K562 (cell line): ENCODE results near the gene VWA1. TPM values are rescaled to one million over a fixed set of nuclear protein-coding genes. Genes with fewer than 3 reads are reported as not detected.
A peak's percentile ranks its signal among the peaks of the same experiment; 100 is the strongest.

Experiments used
- MBD1 ChIP-seq: fragments of 250-450 bp; sonication (Bioruptor Pico); IDR thresholded peaks from 2 replicates; pipeline ENCODE4 v1.8.0; 2022; ENCODE audit warnings: inconsistent platforms
- SMARCC2 ChIP-seq: fragments of 450-650 bp; IDR thresholded peaks from 2 replicates; pipeline ENCODE4 v1.6.1; 2017; ENCODE audit warnings: antibody characterized with exemption, moderate library complexity, mild to moderate bottlenecking, low read depth
- STAT5B ChIP-seq: fragments of 250-450 bp; sonication (Bioruptor Pico); IDR thresholded peaks from 2 replicates; pipeline ENCODE4 v1.8.0; 2021; ENCODE audit warnings: mild to moderate bottlenecking, inconsistent platforms
- TFAP4 ChIP-seq: sonication (generic); formaldehyde crosslinking; IDR thresholded peaks from 2 replicates; pipeline ENCODE4 v1.8.0; 2022; ENCODE audit warnings: missing genetic modification reagents, mild to moderate bottlenecking, moderate library complexity, borderline replicate concordance
- UBTF ChIP-seq, 2 experiments: IDR thresholded peaks; 2 replicates each; pipeline ENCODE4 v1.6.1; 2012; ENCODE audit warnings: improper control_type of control experiment in 2 of 2, low read depth in 2 of 2, low read length in 2 of 2, borderline replicate concordance in 1 of 2
- ZNF133 ChIP-seq: fragments of 250-450 bp; sonication (Bioruptor Pico); IDR thresholded peaks from 2 replicates; pipeline ENCODE4 v1.4.0; 2020; ENCODE audit warnings: mild to moderate bottlenecking
- ZNF77 ChIP-seq: fragments of 250-450 bp; sonication (Bioruptor Pico); IDR thresholded peaks from 2 replicates; pipeline ENCODE4 v1.5.0; 2020
- polyA plus RNA-seq, 8 experiments: library from polyadenylated mRNA; depleted of rRNA in 4 of 8; stranded (reverse) in 5 of 8; unstranded in 3 of 8; fragments of >200 nt; fragmentation: Nextera tagmentation in 2 of 8; fragmentation: Illumina TruSeq in 1 of 8; extraction: Ambion mirVana in 2 of 8; extraction: Trizol in 1 of 8; gene quantifications; 2 replicates each; pipeline versions ENCODE4 v1.2.1 to v1.2.3, GENCODE V29; 2011 to 2014; ENCODE audit warnings: inconsistent platforms in 1 of 8, missing spikeins in 1 of 8
- total RNA-seq, 7 experiments: library from RNA; depleted of rRNA in 6 of 7; stranded (reverse); fragments of >200 nt in 6 of 7; fragmentation: Illumina TruSeq in 2 of 7; extraction: Trizol in 2 of 7; gene quantifications; 2 replicates each; pipeline versions ENCODE4 v1.2.1 to v1.2.3, GENCODE V29; 2011 to 2021; ENCODE audit warnings: low replicate concordance in 1 of 7
- TF ChIP-seq, protein P1 (sequence below), 2 experiments: fragments of 450-650 bp in 1 of 2; sonication (generic) in 1 of 2; formaldehyde crosslinking in 1 of 2; IDR thresholded peaks; 2 replicates each; pipeline versions ENCODE4 v1.7.1 to v1.9.0; 2016 to 2022; ENCODE audit warnings: inconsistent platforms in 1 of 2, mild to moderate bottlenecking in 1 of 2, missing genetic modification reagents in 1 of 2
- TF ChIP-seq, protein P2 (sequence below): fragments of 250-450 bp; sonication (Bioruptor Pico); IDR thresholded peaks from 2 replicates; pipeline ENCODE4 v1.4.0; 2020; ENCODE audit warnings: mild to moderate bottlenecking

Gene VWA1
- total and polyA plus RNA-seq, 9 of the 15 experiments (the other 6 are each of a cell fraction or from before 2014, with no cell fraction given): 0.01 to 6.4 (median 0.85) TPM

GRCh38 chr1:1471389-1472052 lies 36.0 kb downstream of the VWA1 start, which contains the start of gene ATAD3B (continued):
- no peak for TF ChIP-seq UBTF (IDR thresholded peaks at IDR 0.05; ENCODE audit: borderline replicate concordance in 1 of 2, low read depth in 2 of 2, low read length in 2 of 2)
- peak; percentile 84; the same call in 1 of the 2 replicates for TF ChIP-seq TFAP4 (CRISPR knock-in tag)
- TF ChIP-seq SMARCC2: no peak
- TF ChIP-seq ZNF133 (CRISPR knock-in tag): no peak
- TF ChIP-seq, protein P1, sequence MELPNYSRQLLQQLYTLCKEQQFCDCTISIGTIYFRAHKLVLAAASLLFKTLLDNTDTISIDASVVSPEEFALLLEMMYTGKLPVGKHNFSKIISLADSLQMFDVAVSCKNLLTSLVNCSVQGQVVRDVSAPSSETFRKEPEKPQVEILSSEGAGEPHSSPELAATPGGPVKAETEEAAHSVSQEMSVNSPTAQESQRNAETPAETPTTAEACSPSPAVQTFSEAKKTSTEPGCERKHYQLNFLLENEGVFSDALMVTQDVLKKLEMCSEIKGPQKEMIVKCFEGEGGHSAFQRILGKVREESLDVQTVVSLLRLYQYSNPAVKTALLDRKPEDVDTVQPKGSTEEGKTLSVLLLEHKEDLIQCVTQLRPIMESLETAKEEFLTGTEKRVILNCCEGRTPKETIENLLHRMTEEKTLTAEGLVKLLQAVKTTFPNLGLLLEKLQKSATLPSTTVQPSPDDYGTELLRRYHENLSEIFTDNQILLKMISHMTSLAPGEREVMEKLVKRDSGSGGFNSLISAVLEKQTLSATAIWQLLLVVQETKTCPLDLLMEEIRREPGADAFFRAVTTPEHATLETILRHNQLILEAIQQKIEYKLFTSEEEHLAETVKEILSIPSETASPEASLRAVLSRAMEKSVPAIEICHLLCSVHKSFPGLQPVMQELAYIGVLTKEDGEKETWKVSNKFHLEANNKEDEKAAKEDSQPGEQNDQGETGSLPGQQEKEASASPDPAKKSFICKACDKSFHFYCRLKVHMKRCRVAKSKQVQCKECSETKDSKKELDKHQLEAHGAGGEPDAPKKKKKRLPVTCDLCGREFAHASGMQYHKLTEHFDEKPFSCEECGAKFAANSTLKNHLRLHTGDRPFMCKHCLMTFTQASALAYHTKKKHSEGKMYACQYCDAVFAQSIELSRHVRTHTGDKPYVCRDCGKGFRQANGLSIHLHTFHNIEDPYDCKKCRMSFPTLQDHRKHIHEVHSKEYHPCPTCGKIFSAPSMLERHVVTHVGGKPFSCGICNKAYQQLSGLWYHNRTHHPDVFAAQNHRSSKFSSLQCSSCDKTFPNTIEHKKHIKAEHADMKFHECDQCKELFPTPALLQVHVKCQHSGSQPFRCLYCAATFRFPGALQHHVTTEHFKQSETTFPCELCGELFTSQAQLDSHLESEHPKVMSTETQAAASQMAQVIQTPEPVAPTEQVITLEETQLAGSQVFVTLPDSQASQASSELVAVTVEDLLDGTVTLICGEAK (IDR thresholded peaks at IDR 0.05): peak; percentile 94
- TF ChIP-seq, protein P1 (CRISPR knock-in tag; IDR thresholded peaks at IDR 0.05): no peak
- TF ChIP-seq, protein P2, sequence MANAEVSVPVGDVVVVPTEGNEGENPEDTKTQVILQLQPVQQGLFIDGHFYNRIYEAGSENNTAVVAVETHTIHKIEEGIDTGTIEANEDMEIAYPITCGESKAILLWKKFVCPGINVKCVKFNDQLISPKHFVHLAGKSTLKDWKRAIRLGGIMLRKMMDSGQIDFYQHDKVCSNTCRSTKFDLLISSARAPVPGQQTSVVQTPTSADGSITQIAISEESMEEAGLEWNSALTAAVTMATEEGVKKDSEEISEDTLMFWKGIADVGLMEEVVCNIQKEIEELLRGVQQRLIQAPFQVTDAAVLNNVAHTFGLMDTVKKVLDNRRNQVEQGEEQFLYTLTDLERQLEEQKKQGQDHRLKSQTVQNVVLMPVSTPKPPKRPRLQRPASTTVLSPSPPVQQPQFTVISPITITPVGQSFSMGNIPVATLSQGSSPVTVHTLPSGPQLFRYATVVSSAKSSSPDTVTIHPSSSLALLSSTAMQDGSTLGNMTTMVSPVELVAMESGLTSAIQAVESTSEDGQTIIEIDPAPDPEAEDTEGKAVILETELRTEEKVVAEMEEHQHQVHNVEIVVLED (CRISPR knock-in tag): peak; percentile 81
- no peak for TF ChIP-seq STAT5B (CRISPR knock-in tag)
- no peak for TF ChIP-seq MBD1 (CRISPR knock-in tag)
- no peak for TF ChIP-seq ZNF77 (CRISPR knock-in tag)
